Measurements from ENCODE around the gene TP63. TPM values are rescaled to one million over a fixed set of nuclear protein-coding genes. Genes with fewer than 3 reads are reported as not detected.

The TP63 gene
- total RNA-seq, 2 experiments from 2014 or later: 0.34 to 0.53 TPM

DNA sequence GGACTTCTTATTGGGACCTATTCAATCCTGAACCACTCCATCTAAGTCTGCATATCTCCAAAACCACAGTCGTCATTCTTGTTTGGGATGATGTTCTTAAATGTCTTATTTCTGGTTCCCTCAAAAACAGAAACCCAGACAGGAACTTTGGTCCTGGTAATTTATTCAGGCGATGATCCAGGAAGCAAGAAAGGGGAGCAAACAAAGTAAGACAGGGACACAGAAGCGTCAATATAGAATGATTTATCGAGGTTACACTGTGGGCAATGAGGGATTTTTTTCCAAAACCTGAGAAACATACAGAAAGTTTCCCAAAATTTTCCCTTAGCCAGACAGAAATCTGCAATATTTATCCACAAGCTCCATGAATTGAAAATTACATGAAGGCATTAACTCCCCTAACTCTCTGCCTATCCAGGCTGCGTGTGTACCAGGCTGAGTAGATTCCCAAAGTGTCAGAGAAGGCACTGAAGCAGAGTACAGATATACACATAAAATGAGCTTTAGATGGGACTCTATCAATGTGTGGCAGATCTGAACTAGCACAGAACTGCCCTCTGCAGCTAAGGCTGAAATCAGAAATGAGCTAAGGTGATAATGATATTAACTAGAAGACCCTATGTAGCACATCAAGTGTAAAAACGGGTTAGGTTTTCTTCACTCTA is 43.2 kb downstream of the TP63 start:
- CTCF ChIA-PET: interaction anchor here (0.6 kb wide), 1 partner anchor 10 kb away, joined by 3 read pairs; no protein-coding TSS in a partner anchor

DNA sequence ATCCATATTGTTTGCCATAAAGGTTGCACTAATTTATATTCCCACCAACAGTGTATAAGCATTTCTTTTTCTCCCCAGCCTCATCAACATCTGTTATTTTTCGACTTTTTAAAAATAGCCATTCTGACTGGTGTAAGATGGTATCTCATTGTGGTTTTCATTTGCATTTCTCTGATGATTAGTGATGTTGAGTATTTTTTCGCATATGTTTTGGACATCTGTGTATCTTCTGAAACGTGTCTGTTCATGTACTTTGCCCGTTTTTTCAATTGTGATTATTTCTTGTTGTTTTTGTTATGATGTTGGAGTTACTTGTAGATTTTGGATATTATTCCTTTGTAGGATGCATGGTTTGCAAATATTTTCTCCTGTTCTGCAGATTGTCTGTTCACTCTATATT is 46.5 kb downstream of the TP63 start:
- ChIA-PET POLR2A (no interaction called here), CTCF (no interaction called here)

More for the DNA sequence above, 43.2 kb downstream of the TP63 start:
- POLR2A ChIA-PET: no interaction called here

DNA sequence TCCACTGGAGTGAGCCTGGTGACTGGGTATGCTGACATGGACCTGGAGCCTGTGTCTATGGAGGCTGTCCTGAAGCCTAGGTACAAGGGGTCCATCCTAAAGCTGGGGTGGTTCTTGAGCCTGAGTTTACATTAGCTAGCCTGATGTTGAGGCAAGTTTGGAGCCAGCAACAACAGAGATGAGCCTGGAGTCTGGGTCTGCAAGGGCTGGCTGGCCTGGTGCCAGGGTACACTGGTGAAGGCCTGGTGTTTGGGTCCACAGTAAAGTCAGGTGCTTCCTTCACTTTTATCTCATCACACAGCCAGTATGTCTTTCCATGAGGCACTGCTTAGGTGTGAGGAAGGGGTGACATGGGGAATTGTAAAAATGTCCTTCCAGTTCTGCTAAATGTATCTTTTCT is 49.5 kb downstream of the TP63 start:
- ChIA-PET CTCF (no interaction called here), POLR2A (no interaction called here)

DNA sequence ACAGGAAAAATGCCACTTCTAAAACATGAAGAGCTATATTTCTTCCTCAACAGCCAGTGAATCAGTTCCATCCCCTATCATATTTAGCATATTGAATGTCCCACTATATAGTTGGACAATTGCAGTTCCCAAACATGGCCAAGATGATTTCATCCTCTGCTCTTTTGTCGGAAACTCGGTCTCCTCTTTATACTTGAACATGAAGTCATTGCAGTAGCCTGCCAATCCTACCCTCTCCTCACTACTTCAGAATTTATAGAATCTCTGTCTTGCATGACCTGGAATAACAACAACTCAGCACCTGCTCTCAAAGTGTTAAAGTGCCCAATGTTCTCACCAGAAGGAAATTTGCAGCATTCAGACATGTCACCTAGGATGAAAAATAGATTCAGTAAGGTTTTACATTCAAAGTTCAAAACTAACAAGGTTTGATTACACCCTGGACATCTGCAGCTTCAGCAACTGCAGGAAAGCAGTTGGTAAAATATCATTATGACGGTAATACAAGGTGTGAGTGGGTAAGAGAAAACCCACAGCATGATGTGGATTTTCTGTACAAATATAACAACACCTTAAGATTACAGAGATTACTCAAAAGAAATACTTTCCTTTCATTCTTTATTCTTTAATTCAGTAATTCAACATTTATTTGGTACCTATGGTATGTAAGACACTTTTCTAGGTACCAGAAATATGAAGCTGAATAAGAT is 52.5 kb downstream of the TP63 start:
- CTCF ChIA-PET: no interaction called here
- POLR2A ChIA-PET: no interaction called here

DNA sequence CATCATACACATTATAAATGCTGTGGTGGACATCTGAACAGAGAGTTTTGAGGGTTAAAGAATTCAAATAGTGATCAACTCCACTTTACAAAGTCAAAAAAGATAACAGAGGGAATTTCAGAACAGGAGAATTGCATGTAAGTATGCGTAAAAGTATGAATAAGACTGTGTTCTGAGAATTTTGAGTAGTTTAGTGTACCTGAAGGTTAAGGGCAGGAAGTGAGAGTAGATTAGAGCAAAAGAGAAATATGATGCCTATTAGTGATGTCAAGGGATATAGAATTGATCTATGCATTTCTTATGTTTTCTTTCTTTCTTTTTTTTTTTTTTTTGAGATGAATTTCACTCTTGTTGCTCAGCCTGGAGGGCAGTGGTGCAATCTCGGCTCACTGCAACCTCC is 53.1 kb downstream of the TP63 start:
- ChIA-PET POLR2A (no interaction called here), CTCF (interaction anchor here (0.7 kb wide), 1 partner anchor 11 kb away, joined by 3 read pairs; no protein-coding TSS in a partner anchor)

DNA sequence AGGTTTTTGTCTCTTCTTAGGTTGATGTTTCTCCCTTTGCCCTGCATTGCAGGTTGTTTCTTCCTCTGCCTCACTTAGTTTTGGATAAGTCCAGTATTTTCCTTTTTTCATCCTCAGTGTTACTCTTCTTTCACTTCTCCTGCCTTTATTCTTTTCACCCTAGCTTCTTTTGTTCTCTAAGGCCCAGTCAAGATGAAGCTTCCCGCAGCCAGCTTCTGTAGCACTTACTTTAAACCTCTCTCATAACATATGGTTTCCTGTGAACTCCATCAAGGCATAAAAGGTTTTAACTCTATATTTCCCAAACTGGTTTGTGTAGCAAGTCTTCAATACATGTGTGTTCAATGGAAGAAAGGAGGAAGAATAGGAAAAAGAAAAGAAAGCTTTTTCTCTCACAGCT is 54.1 kb downstream of the TP63 start:
- ChIA-PET CTCF (no interaction called here), POLR2A (no interaction called here)

DNA sequence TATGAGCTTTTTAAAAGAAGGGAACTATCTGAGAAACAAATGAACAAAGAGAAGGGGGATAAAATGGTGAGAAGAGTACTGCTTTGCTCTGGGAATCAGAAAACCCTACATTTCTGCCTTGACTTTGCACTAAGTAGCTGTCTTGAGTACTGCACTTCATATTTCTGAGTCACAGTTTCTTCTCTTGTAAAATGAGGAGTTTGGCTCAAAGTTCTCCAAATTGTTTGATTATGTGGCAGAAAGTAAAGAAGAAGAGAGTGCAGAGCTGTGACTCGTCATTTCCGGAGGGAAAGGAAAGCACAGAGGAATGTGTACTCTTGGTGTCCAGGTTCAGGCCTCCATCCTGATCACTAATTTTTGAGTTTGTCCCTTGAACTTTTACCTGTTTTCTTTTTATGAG is 54.7 kb downstream of the TP63 start:
- ChIA-PET POLR2A (no interaction called here), CTCF (no interaction called here)

DNA sequence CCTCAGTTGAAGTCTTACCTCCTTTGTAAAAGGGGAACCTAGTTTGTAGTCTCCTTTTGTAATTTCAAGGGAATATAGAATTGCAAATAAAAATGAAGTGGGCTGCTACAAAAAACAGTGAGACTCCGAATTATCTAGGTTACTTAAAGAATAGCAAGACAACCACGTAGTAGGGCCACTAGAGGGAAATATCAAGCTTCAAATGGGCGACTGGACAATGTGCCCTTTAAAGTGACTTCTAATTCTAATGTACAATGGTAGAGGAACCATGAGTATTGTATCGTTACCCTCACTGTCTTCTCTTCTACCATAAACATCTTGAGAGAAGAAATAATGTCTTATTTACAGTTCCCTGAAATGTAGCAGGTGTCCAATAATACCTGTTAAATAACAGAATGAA is 56.3 kb downstream of the TP63 start:
- ChIA-PET CTCF (no interaction called here), POLR2A (no interaction called here)

DNA sequence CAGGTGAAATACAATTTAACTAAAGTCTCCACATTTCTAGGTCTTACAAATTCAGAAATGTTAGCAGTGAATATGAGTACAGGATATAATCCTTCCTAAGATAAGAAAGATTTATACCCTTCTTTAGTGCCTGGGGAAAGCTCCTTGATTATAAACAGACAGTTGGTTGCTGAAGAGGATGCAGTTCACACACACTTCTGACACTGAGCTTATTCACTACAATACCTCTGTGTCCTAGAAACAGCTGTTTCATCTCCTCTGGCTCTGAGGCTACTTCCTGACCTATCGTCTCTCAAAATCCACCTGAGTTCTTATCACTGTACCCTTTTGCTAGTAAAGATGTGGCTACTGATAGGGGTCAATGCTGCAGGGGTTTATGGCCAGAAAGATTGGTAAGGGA is 57.1 kb downstream of the TP63 start:
- POLR2A ChIA-PET: no interaction called here
- CTCF ChIA-PET: no interaction called here

DNA sequence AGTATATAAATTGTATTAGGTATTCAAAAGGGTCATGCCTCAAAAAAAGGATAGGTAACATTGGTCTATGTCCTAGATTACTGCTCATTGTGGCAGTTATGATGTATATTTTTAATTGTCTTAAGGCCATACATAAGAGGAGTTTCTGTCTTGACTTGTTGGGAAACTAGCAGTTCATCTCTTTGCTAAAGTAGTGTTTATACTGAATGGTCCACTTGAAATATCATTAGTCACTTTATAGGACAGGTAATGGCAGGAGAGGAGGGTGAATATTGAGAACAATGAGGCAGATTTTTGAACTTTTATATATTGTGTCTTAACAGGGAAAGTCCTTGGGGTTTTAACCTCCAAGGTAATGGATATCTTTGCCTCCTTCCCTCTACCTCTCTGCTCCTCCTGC is 58.4 kb downstream of the TP63 start:
- ChIA-PET POLR2A (no interaction called here), CTCF (no interaction called here)

DNA sequence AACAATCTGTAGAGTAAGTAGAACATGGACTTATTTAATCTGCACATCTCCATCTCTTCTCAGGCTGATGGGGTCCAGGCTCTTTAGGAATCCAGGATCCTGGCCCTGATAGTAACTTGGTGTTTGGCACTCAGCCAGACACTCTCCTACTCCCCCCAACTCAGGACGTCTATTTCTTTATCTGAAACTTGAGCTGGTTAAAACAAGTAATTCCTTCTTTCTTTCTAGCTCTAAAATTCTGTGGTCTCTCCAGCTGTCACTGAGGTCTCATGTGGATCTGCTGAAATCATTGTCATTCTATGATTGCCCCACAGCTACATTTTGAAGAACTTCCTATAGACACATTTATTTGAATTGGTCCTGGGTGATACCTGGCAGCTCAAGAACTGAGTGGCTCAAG is 59.0 kb downstream of the TP63 start:
- ChIA-PET POLR2A (no interaction called here), CTCF (no interaction called here)

DNA sequence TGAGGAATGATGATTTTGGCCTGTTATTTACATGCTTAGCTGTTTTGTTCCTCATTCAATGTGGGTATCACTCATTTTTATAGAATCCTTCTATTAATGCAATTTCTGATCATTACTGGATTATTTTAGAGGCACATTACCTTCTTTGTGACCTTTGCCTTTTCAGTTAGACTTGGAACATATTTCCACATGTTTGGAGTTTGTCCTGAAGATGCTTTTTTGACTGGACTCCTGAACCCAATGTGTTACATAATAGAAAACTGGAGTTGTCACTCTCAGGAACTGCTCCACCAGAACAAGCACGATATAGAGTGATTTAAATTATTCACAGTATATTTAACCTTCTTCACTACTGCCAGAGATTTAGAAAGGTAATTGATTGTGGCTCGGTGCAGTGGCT is 59.5 kb downstream of the TP63 start:
- ChIA-PET CTCF (no interaction called here), POLR2A (no interaction called here)

DNA sequence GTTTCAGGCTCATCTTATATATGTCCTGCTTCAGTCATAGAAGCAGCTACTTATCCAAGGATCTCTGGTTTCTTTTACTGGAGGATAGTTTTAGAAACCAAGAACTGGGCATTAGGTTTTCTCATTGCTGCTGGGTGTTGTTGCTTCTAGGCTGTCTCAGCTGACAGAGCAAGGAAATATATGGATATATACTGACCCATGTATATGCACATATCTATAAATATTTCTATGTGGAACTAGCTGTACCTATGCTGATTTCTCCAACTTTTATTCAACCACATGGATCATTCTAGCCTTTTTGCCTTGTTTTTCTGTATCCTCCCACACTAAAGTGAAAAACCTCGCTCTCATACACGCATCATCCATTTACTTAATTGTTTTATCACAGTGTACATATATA is 64.2 kb downstream of the TP63 start:
- CTCF ChIA-PET: no interaction called here
- POLR2A ChIA-PET: no interaction called here

DNA sequence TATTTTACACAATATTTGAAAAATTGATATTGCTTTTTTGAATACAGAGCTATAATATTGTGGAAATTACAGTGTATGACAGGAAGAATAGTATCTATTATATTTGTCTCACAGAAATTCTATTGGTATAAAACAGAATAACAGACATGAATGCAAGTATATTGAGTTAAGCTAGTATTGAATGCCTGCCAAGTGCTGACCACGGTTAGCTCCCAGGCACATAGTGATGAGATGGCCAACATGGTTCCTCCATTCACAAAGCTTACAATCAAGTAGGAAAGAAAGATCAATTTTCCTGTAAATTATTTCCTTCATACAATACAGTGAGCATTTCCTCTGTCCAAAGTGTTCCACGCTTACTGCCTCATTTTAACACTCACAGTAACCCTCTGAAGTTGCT is 67.6 kb downstream of the TP63 start:
- CTCF ChIA-PET: no interaction called here
- POLR2A ChIA-PET: no interaction called here

DNA sequence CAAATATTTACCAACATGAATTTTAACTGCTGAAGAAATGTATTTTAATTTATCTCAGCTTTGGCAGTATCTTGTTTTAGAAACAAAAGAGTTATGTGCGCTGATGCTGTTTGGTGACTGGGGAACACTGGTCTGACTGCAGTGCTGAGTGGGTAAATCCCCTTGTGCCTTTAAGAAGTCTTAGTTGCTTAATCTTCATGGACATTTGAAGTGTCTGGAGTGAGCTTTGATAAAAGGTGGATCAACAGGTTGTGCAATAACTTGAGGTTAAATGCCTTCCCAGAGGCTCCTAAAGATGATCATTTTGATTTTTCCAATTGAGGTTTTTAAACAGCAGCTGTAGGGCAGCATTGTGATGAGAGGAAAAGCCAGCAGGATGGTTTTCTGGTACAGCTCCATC is 68.7 kb downstream of the TP63 start:
- POLR2A ChIA-PET: no interaction called here
- CTCF ChIA-PET: no interaction called here

DNA sequence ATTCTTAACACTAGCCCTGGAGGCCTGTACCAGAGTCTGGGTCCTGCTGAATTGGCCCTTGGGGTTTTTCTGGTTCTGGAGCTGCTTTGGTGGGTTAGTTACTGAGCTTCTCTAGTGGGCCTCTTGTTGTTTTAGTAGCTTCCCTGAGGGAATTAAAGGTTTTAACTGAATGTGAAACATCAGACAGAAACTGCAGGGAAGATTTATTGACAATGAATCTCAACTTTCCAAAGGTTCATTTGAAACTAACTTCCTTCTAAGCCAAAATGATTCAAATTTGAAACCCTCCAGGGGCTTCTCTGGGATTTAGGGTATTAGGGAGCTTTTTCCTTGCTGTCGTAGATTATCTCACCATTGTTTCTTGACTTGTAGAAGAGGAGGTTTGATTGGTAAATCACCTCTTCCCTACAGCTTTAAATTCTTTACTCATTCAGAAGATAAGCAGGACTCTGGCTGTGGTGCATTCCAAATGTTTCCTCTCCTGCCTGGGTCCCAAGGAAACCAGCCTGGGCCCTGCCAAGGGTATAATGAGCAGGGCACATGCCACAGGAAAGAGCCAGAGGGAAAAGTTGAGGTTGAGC is 71.0 kb downstream of the TP63 start:
- ChIA-PET POLR2A (no interaction called here), CTCF (no interaction called here)

DNA sequence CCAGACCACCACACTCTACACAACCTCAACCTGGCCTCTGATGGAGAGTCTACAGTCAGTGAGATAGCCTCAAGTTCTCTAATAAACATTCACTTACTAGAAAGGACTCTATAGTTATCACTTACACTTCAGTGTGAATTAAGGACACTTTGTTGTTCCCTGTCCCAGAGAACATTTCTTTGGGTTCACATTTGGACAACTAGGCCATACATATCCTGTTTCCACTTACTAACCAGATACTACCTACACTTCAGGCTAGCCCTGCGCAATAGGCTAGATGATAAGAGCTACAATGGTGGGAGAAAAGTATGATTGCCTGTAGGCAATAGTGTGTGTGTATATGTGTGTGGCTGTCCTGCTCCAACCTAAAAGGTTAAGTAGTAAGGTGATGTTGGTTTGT is 72.7 kb downstream of the TP63 start:
- ChIA-PET POLR2A (no interaction called here), CTCF (no interaction called here)

DNA sequence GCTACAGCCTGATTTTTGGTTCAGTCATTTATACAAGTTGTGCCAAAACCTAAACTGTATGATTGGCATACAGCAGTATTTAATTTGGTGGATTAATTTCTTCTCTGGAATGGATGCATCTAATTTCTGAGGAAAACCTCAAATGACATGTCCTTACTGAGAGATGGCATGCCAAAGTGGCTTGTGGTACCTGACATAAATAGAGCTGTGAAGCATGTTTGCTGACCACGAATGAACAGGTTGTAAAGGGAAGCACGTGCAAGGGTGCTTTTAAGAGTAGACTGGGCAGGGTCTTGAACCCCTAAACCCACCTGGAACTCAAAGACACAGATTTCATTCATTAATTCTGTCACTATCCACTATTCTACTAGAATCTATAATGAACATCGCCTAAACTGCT is 77.2 kb downstream of the TP63 start:
- POLR2A ChIA-PET: no interaction called here
- CTCF ChIA-PET: no interaction called here

DNA sequence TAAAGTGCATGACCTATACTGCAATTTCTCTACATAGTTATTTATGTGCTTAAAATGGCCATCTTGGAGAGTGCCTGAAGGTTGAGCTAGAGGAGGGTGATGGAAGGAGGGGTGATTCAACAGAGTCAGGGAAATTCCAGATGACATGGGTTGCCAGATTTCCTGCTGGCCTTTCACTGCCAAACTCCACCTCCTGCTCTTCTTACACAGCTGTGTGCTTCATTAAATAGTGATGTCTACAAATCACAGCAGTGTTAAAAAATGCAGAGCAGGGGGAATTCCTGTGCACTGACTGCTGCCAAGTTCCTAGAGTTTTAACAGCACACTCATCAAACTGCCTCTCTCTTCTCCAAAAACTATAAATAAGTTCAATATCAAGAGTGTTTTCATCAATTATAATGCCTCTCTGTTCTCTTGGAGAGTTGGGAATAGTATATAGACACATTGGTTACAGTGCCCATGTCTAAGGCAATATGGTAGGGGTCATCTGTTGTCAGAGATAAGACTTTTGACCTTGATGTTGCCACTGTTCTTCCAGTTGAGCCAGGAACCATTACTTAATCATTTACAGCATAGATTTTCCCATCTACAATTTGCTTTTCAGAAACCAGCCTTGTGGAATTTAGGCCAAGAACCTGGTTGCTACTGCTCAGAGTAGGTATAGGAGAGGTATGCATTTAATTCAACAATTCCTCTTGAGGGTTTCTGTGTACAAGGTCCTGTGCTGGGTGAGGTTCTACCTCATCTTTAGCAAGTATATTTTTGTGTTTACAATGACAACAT is 79.6 kb downstream of the TP63 start:
- POLR2A ChIA-PET: no interaction called here
- CTCF ChIA-PET: no interaction called here

DNA sequence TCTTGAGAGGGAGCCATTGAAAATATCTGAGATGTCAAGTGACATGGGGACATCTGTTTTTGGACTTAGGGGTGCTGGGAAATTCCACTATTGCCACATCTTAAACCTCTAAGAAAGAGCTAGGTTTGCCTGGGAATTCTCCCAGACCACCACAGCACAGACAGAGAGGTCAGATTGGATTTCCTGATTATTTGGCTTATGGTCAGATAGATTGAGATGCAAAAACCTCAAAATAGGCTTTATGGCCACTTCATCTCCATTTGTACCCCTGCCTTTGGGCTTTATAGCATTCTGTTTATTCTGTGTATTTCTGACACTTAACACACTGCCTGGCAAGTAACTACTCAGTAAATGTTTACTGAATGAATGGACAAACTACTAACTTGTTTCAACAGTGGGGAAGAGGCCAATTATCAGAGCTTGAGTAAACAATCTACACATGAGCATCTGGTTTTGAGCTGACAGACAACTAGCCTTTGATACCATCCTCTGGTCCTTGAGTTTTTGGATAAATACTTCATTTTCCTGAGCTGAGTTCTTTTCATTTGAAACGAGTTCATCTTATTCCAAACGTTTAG is 81.8 kb downstream of the TP63 start:
- POLR2A ChIA-PET: no interaction called here

More for the DNA sequence above, 81.8 kb downstream of the TP63 start:
- CTCF ChIA-PET: no interaction called here
